Esophagus muscularis mucosa (tissue), 4 donors: ENCODE results near the gene DCK. TPM values are rescaled to one million over a fixed set of nuclear protein-coding genes. Genes with fewer than 3 reads are reported as not detected.

Source experiments
- DNase-seq: peaks from one replicate; pipeline ENCODE4 v3.0.0-alpha.2; 2017; ENCODE audit errors: extremely low spot score
- H3K27ac ChIP-seq, 4 donors: fragments of 200-600 bp; sonication (generic); replicated peaks in 1 of 4; 1 replicate in 3 of 4; 2 replicates in 1 of 4; pipeline ENCODE4 v1.5.1; 2016 to 2019; ENCODE audit warnings: mild to moderate bottlenecking in 1 of 4
- H3K27me3 ChIP-seq, 4 donors: fragments of 200-600 bp; sonication (generic); one replicate each; pipeline versions ENCODE4 v1.5.1 to v1.6.0; 2016 to 2019
- H3K36me3 ChIP-seq, 4 donors: fragments of 200-600 bp; sonication (generic); one replicate each; pipeline ENCODE4 v1.5.1; 2016 to 2019
- H3K4me1 ChIP-seq, 4 donors: fragments of 200-600 bp; sonication (generic); one replicate each; pipeline ENCODE4 v1.5.1; 2016 to 2019
- H3K4me3 ChIP-seq, 4 donors: fragments of 200-600 bp; sonication (generic); 1 replicate in 2 of 4; 2 replicates in 2 of 4; pipeline ENCODE4 v1.5.1; 2016 to 2019; ENCODE audit warnings: mild to moderate bottlenecking in 4 of 4, moderate library complexity in 1 of 4
- H3K9me3 ChIP-seq, 4 donors: fragments of 200-600 bp; sonication (generic); 1 replicate in 3 of 4; 2 replicates in 1 of 4; pipeline ENCODE4 v1.5.1; 2016 to 2019
- EP300 ChIP-seq: sonication (generic); formaldehyde crosslinking; IDR thresholded peaks from one replicate; pipeline ENCODE4 v1.6.1; 2017; ENCODE audit warnings: antibody characterized with exemption
- POLR2A ChIP-seq: fragments of 450-650 bp; IDR thresholded peaks from one replicate; pipeline ENCODE4 v1.6.1; 2017; ENCODE audit warnings: antibody characterized with exemption, moderate library complexity, mild to moderate bottlenecking, low read depth
- POLR2AphosphoS5 ChIP-seq, 2 donors: sonication (generic); formaldehyde crosslinking; IDR thresholded peaks; one replicate each; pipeline ENCODE4 v1.6.1; 2017; ENCODE audit warnings: antibody characterized with exemption in 2 of 2
- WGBS: methylation state at CpG from one replicate; pipeline ENCODE4 v1.1.5; 2018; 5-methylcytosine and 5-hydroxymethylcytosine counted together
- intact Hi-C: fragments of 100-400 bp; cut with DNase I; formaldehyde crosslinking; loops from one replicate; pipeline ENCODE4 v1.15.1; 2023
- total RNA-seq, 4 donors: library from RNA; depleted of rRNA; stranded (reverse); fragments of >200 nt; gene quantifications; one replicate each; pipeline versions ENCODE4 v1.1.0 to v1.2.1, GENCODE V29; 2016
- TF ChIP-seq, protein P1 (sequence below), 3 experiments: fragments of 200-600 bp in 2 of 3; fragments of 450-650 bp in 1 of 3; sonication (generic) in 2 of 3; IDR thresholded peaks; one replicate each; pipeline ENCODE4 v1.5.1; 2017 to 2019; ENCODE audit warnings: antibody characterized with exemption in 3 of 3, mild to moderate bottlenecking in 2 of 3, moderate library complexity in 1 of 3

Gene DCK
- total RNA-seq, 4 donors from 2014 or later, result 13.7 to 16.8 (median 14.8) TPM

- no peak for DNase-seq
Measured at GRCh38 chr4:70954032-70954431, 39.4 kb upstream of the DCK start.

GRCh38 chr4:70956549-70957210, 36.8 kb upstream of the DCK start:
- intact Hi-C loops, result no loop called here
- 68% methylated on average over 5 of the region's 5 CpGs for WGBS
- H3K4me1 ChIP-seq, result peaks cover 0 to 19% (median 6%) of the 10 kb centered on the region in 4 donors
- no peak for DNase-seq
- TF ChIP-seq POLR2AphosphoS5 (IDR thresholded peaks at IDR 0.05), result no peak
- peak overlapping the region in 1 of 4 donors; percentile 27 for H3K4me3 ChIP-seq
- H3K36me3 ChIP-seq, result peaks cover 0 to 27% (median 13%) of the 10 kb centered on the region in 4 donors
- H3K27me3 ChIP-seq, result no peaks in the 10 kb centered on the region
- H3K27ac ChIP-seq, result no peak overlapping the region
- H3K9me3 ChIP-seq, result no peaks in the 10 kb centered on the region

More at GRCh38 chr4:70954032-70954431, 39.4 kb upstream of the DCK start:
- WGBS, result 100% methylated on average over 1 of the region's 1 CpG
- H3K27me3 ChIP-seq, result no peaks in the 10 kb centered on the region
- intact Hi-C loops, result no loop called here
- TF ChIP-seq EP300, result no peak
- no peak for TF ChIP-seq POLR2AphosphoS5 (IDR thresholded peaks at IDR 0.05)
- TF ChIP-seq POLR2A, result no peak
- TF ChIP-seq, protein P1, sequence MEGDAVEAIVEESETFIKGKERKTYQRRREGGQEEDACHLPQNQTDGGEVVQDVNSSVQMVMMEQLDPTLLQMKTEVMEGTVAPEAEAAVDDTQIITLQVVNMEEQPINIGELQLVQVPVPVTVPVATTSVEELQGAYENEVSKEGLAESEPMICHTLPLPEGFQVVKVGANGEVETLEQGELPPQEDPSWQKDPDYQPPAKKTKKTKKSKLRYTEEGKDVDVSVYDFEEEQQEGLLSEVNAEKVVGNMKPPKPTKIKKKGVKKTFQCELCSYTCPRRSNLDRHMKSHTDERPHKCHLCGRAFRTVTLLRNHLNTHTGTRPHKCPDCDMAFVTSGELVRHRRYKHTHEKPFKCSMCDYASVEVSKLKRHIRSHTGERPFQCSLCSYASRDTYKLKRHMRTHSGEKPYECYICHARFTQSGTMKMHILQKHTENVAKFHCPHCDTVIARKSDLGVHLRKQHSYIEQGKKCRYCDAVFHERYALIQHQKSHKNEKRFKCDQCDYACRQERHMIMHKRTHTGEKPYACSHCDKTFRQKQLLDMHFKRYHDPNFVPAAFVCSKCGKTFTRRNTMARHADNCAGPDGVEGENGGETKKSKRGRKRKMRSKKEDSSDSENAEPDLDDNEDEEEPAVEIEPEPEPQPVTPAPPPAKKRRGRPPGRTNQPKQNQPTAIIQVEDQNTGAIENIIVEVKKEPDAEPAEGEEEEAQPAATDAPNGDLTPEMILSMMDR (IDR thresholded peaks at IDR 0.05), result no peak
- peaks cover 0 to 5% (median 1%) of the 10 kb centered on the region in 4 donors for H3K36me3 ChIP-seq
- H3K9me3 ChIP-seq, result no peaks in the 10 kb centered on the region
- no peak overlapping the region for H3K27ac ChIP-seq
- H3K4me1 ChIP-seq, result peaks cover 0 to 16% (median 8%) of the 10 kb centered on the region in 4 donors
- H3K4me3 ChIP-seq, result no peak overlapping the region

DNA sequence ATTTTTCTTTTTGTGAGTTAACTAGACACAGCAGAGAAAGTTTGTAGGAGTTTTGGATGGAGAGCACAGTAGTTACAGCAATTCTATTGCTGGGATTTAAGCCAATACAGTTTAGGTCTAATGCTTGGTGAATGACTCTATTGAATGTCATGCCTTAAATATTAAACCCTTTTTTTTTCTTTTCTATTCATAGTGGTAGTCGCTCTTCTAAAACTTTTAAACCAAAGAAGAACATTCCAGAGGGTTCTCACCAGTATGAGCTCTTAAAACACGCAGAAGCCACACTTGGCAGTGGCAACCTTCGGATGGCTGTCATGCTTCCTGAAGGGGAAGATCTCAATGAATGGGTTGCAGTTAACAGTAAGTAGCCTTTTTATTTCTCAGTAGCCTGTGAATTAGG, 34.8 kb upstream of the DCK start:
- H3K27ac ChIP-seq, result no peak overlapping the region
- H3K4me3 ChIP-seq, result no peak overlapping the region
- peaks cover 0 to 19% (median 6%) of the 10 kb centered on the region in 4 donors for H3K4me1 ChIP-seq
- TF ChIP-seq, protein P1 (IDR thresholded peaks at IDR 0.05), result no peak
- TF ChIP-seq EP300, result no peak
- no peak for TF ChIP-seq POLR2A
- no peak for TF ChIP-seq POLR2AphosphoS5 (IDR thresholded peaks at IDR 0.05)
- no peak for DNase-seq
- H3K36me3 ChIP-seq, result peaks cover 0 to 34% (median 17%) of the 10 kb centered on the region in 4 donors
- no peaks in the 10 kb centered on the region for H3K9me3 ChIP-seq
- intact Hi-C loops, result no loop called here
- H3K27me3 ChIP-seq, result no peaks in the 10 kb centered on the region
- WGBS, result 79% methylated on average over 3 of the region's 3 CpGs

DNA sequence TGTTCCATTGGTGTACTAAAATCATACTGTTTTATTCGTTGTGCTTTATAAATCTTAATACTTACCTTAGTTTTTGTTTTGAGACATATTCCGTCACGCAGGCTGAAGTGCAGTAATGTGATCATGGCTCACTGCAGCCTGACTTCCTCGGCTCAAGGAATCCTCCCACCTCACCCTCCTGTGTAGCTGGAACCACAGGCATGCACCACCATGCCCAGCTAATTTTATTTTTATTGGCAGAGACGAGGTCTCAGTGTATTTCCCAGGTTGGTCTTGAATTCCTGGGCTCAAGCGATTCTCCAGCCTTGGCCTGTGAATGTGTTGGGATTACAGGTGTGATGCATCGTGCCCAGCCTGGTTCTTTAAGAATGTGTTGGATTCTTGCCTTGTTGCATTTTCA, 24.4 kb upstream of the DCK start:
- WGBS, result 63% methylated on average over 7 of the region's 7 CpGs
- H3K36me3 ChIP-seq, result peaks cover 0 to 24% (median 16%) of the 10 kb centered on the region in 4 donors
- intact Hi-C loops, result no loop called here

DNA sequence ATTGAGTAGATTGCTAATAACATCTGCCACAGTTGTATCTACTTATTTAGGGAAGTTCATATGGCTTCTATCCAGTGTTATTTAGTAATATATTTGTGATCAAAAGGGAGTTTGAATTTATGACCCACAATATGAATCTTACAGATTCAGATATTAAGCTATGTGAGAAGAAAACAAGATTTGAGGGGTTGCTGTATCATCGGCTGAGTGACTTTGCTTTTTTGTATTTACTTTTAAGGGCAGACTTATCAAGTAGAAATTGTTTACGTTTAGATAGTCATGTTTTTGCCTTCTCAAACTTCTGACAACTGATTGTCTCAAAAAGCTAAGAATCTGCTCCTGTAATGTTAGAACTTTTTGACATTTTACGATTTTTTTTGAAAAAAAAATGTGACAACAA, 17.2 kb upstream of the DCK start:
- Histone ChIP-seq H3K27ac (no peak overlapping the region), H3K4me1 (no peaks in the 10 kb centered on the region), H3K36me3 (peaks cover 0 to 56% (median 7%) of the 10 kb centered on the region in 4 donors), H3K27me3 (no peaks in the 10 kb centered on the region), H3K9me3 (no peaks in the 10 kb centered on the region), H3K4me3 (no peak overlapping the region)
- TF ChIP-seq POLR2A, result no peak
- no peak for TF ChIP-seq POLR2AphosphoS5 (IDR thresholded peaks at IDR 0.05)
- no peak for TF ChIP-seq EP300
- TF ChIP-seq, protein P1 (IDR thresholded peaks at IDR 0.05), result no peak
- no peak for DNase-seq
- WGBS, result 95% methylated on average over 3 of the region's 3 CpGs
- intact Hi-C loops, result no loop called here

More for the DNA sequence above, 24.4 kb upstream of the DCK start:
- no peaks in the 10 kb centered on the region for H3K9me3 ChIP-seq
- no peak for TF ChIP-seq POLR2AphosphoS5 (IDR thresholded peaks at IDR 0.05)
- TF ChIP-seq, protein P1 (IDR thresholded peaks at IDR 0.05), result no peak
- no peaks in the 10 kb centered on the region for H3K4me1 ChIP-seq
- no peaks in the 10 kb centered on the region for H3K27me3 ChIP-seq
- H3K4me3 ChIP-seq, result no peak overlapping the region
- no peak overlapping the region for H3K27ac ChIP-seq
- no peak for DNase-seq
